HG02981 (cell line): ENCODE data around the gene GCNT4.
A peak's percentile ranks its signal among the peaks of the same experiment; 100 is the strongest.

Experiments used
- ATAC-seq: cut with Tn5 transposase; IDR thresholded peaks from one replicate; pipeline ENCODE4 v1.9.1; 2021; ENCODE audit warnings: mild to moderate bottlenecking, moderate library complexity; ENCODE audit not compliant: unreplicated experiment

GCNT4 gene

GRCh38 chr5:75053054-75053303 is 621 bp upstream of the GCNT4 start:
- no peak for ATAC-seq

GRCh38 chr5:75051217-75051751 is 1.1 kb downstream of the GCNT4 start:
- ATAC-seq, result no peak

- no peak for ATAC-seq
Measured at GRCh38 chr5:75050415-75050814, 1.9 kb downstream of the GCNT4 start.

- peak; percentile 31 for ATAC-seq
Measured at GRCh38 chr5:75049456-75050351, 2.7 kb downstream of the GCNT4 start.

- ATAC-seq, result no peak
Measured at GRCh38 chr5:75048457-75048953, 3.9 kb downstream of the GCNT4 start.

- no peak for ATAC-seq
Measured at GRCh38 chr5:75047356-75047755, 5.0 kb downstream of the GCNT4 start.

GRCh38 chr5:75046366-75047142 is 5.8 kb downstream of the GCNT4 start:
- ATAC-seq, result no peak

- ATAC-seq, result no peak
Measured at GRCh38 chr5:75045071-75045470, 7.3 kb downstream of the GCNT4 start.

GRCh38 chr5:75044406-75044805 is 8.0 kb downstream of the GCNT4 start:
- no peak for ATAC-seq

GRCh38 chr5:75043633-75044264 is 8.6 kb downstream of the GCNT4 start:
- no peak for ATAC-seq

- ATAC-seq, result no peak
Measured at GRCh38 chr5:75042522-75042921, 9.8 kb downstream of the GCNT4 start.

GRCh38 chr5:75040973-75041372 is 11.4 kb downstream of the GCNT4 start:
- ATAC-seq, result no peak

- ATAC-seq, result no peak
Measured at GRCh38 chr5:75037106-75037505, 15.3 kb downstream of the GCNT4 start.

- no peak for ATAC-seq
Measured at GRCh38 chr5:75034137-75034739, 18.1 kb downstream of the GCNT4 start.

GRCh38 chr5:75031366-75031765 is 21.0 kb downstream of the GCNT4 start:
- no peak for ATAC-seq

GRCh38 chr5:75028090-75028489 is 24.3 kb downstream of the GCNT4 start:
- ATAC-seq, result no peak

GRCh38 chr5:75023368-75024159 is 28.8 kb downstream of the GCNT4 start:
- no peak for ATAC-seq

GRCh38 chr5:75021800-75022199 is 30.6 kb downstream of the GCNT4 start:
- ATAC-seq, result no peak

- ATAC-seq, result no peak
Measured at GRCh38 chr5:75021219-75021618, 31.1 kb downstream of the GCNT4 start.

GRCh38 chr5:75020016-75020656 is 32.2 kb downstream of the GCNT4 start:
- no peak for ATAC-seq
